Measurements from ENCODE around the gene SLC6A12. TPM values are rescaled to one million over a fixed set of nuclear protein-coding genes. Genes with fewer than 3 reads are reported as not detected.

Gene SLC6A12
- polyA plus RNA-seq, 1 donor (not counting 4 experiments of a cell fraction or from before 2014, with no cell fraction given): not detected

GRCh38 chr12:257521-258321, 43.8 kb upstream of the SLC6A12 start:
- Histone ChIP-seq H3K27ac (ENCODE audit: control insufficient read depth, insufficient read depth, low read length) (no peak overlapping the region), H3K4me1 (ENCODE audit: control insufficient read depth, extremely low read depth, insufficient read depth, low read length) (no peaks in the 10 kb centered on the region), H3K9ac (ENCODE audit: control insufficient read depth, extremely low read depth, insufficient read depth, low read length) (no peak overlapping the region), H3K4me2 (ENCODE audit: control insufficient read depth, extremely low read depth, insufficient read depth, low read depth, low read length) (no peak overlapping the region), H2AFZ (ENCODE audit: control insufficient read depth, low read length) (no peak overlapping the region), H3K4me3 (ENCODE audit: control insufficient read depth in 2 of 3, extremely low read depth in 1 of 3, insufficient read depth in 2 of 3, low read depth in 1 of 3, low read length in 3 of 3) (no peak overlapping the region), H3K27me3 (ENCODE audit: control insufficient read depth, extremely low read depth, insufficient read depth, low read length) (peaks cover 25% of the 10 kb centered on the region), H3K79me2 (ENCODE audit: control insufficient read depth, insufficient read depth, low read length) (no peaks in the 10 kb centered on the region), H3K9me3 (ENCODE audit: control insufficient read depth, low read depth, low read length) (no peaks in the 10 kb centered on the region), H3K9me1 (ENCODE audit: control insufficient read depth, extremely low read depth, insufficient read depth, low read length) (no peaks in the 10 kb centered on the region), H3K36me3 (ENCODE audit: control insufficient read depth in 2 of 2, extremely low read depth in 1 of 2, insufficient read depth in 2 of 2, low read length in 2 of 2) (no peaks in the 10 kb centered on the region), H4K20me1 (ENCODE audit: control insufficient read depth, extremely low read depth, insufficient read depth, low read length) (no peaks in the 10 kb centered on the region)
- no peak for FAIRE-seq
- no peak for TF ChIP-seq EZH2 (IDR thresholded peaks at IDR 0.05; ENCODE audit: low read length)
- no peak for TF ChIP-seq CTCF (optimal IDR thresholded peaks at IDR 0.05 in 1 of 3, IDR thresholded peaks at IDR 0.05 in 1 of 3, conservative IDR thresholded peaks at IDR 0.05 in 1 of 3; ENCODE audit: extremely low read depth in 1 of 3, insufficient read depth in 2 of 3, low read length in 3 of 3)
- DNase-seq (ENCODE audit: low read depth, low spot score): no peak
- dilution Hi-C loops (cut with MboI; ENCODE audit: extremely low pct_ligation_motif_present, low sequenced_read_pairs): no loop called here

- Histone ChIP-seq H3K9ac (ENCODE audit: control insufficient read depth, extremely low read depth, insufficient read depth, low read length) (no peak overlapping the region), H3K27ac (ENCODE audit: control insufficient read depth, insufficient read depth, low read length) (no peak overlapping the region), H3K36me3 (ENCODE audit: control insufficient read depth in 2 of 2, extremely low read depth in 1 of 2, insufficient read depth in 2 of 2, low read length in 2 of 2) (no peaks in the 10 kb centered on the region), H3K4me1 (ENCODE audit: control insufficient read depth, extremely low read depth, insufficient read depth, low read length) (no peaks in the 10 kb centered on the region), H3K9me1 (ENCODE audit: control insufficient read depth, extremely low read depth, insufficient read depth, low read length) (no peaks in the 10 kb centered on the region), H3K4me2 (ENCODE audit: control insufficient read depth, extremely low read depth, insufficient read depth, low read depth, low read length) (no peak overlapping the region), H2AFZ (ENCODE audit: control insufficient read depth, low read length) (no peak overlapping the region), H3K9me3 (ENCODE audit: control insufficient read depth, low read depth, low read length) (no peaks in the 10 kb centered on the region), H3K4me3 (ENCODE audit: control insufficient read depth in 2 of 3, extremely low read depth in 1 of 3, insufficient read depth in 2 of 3, low read depth in 1 of 3, low read length in 3 of 3) (no peak overlapping the region), H3K79me2 (ENCODE audit: control insufficient read depth, insufficient read depth, low read length) (no peaks in the 10 kb centered on the region), H4K20me1 (ENCODE audit: control insufficient read depth, extremely low read depth, insufficient read depth, low read length) (no peaks in the 10 kb centered on the region), H3K27me3 (ENCODE audit: control insufficient read depth, extremely low read depth, insufficient read depth, low read length) (peaks cover 24% of the 10 kb centered on the region)
- no peak for TF ChIP-seq EZH2 (IDR thresholded peaks at IDR 0.05; ENCODE audit: low read length)
- TF ChIP-seq CTCF (optimal IDR thresholded peaks at IDR 0.05 in 1 of 3, IDR thresholded peaks at IDR 0.05 in 1 of 3, conservative IDR thresholded peaks at IDR 0.05 in 1 of 3; ENCODE audit: extremely low read depth in 1 of 3, insufficient read depth in 2 of 3, low read length in 3 of 3): no peak
- DNase-seq (ENCODE audit: low read depth, low spot score): no peak
- dilution Hi-C loops (cut with MboI; ENCODE audit: extremely low pct_ligation_motif_present, low sequenced_read_pairs): no loop called here
- no peak for FAIRE-seq
These were observed 43.0 kb upstream of the SLC6A12 start for GRCh38 chr12:256958-257357.
